ENCODE measurements around the gene ARHGDIA.

Gene ARHGDIA

DNA sequence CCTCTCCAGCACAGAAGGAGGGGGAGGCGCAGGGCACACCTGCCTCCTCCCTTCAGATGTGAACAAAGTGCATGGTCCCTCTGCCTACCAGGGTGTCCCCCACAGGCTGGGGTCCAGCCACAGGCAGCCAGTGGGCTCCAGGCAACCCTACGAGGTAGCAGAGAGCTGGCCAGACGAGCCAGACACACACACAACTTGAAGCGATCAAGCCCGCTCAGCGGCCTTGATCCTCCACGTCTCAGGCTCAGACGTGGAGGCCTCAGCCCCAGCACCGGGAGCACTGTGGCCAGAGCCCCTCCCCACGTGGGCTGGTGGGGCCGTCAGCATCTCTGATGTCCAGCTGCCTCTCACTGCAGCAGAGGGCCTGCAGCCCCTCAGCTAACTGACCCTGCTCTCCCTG lies 46.5 kb downstream of the ARHGDIA start:
- peaks cover 4% of the 10 kb centered on the region for H3K4me1 ChIP-seq (ENCODE audit: insufficient read depth, low read length)
- no peaks in the 10 kb centered on the region for H3K9me3 ChIP-seq (ENCODE audit: insufficient read depth, low read depth, low read length)
- 91% methylated on average over 11 of the region's 11 CpGs for WGBS
- no peaks in the 10 kb centered on the region for H3K36me3 ChIP-seq (ENCODE audit: insufficient read depth, low read length)
- no peak overlapping the region for H3K27ac ChIP-seq (ENCODE audit: low read depth, low read length)
- no peak overlapping the region for H3K9ac ChIP-seq (ENCODE audit: low read depth, low read length)
- H3K27me3 ChIP-seq (ENCODE audit: insufficient read depth, low read length), result no peaks in the 10 kb centered on the region
- H3K4me3 ChIP-seq (ENCODE audit: low read length), result no peak overlapping the region

DNA sequence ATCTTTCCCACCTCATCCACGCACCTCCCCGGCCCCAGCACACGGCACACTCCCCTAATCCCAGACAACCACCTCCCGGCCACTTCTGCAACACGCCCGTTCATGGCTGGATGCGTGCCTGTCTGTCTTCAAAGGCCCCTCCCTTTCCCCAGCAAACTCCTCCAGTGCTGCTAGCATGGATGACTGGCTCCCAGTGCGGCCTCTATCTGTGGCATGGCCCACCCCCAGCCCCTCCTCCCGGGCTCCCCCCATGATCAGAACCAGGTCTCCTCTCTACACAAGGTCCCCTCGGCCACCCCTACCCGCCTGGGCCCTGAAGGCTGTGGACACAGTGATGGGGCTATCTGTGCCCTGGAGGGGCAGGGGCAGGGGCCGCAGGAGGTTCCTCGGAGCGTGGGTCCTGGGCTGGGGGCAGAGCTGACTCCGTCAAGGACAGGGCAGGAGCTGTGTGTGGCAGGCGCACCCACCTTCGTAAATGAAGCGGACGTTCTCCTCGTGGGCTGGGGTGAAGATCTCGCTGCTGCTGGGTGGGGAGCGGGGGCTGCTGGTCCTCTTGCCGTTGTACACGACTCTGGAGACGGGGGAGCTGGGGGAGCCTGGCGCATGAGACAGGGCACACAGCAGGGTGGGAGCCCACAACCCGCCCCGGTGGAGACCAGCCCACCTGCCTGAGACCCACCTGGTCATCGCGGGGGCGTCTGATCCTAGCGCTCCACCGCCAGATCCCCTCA lies 47.2 kb downstream of the ARHGDIA start:
- Histone ChIP-seq H3K27me3 (ENCODE audit: insufficient read depth, low read length) (no peaks in the 10 kb centered on the region), H3K27ac (ENCODE audit: low read depth, low read length) (no peak overlapping the region), H3K9me3 (ENCODE audit: insufficient read depth, low read depth, low read length) (no peaks in the 10 kb centered on the region), H3K36me3 (ENCODE audit: insufficient read depth, low read length) (no peaks in the 10 kb centered on the region), H3K9ac (ENCODE audit: low read depth, low read length) (no peak overlapping the region), H3K4me1 (ENCODE audit: insufficient read depth, low read length) (peaks cover 6% of the 10 kb centered on the region), H3K4me3 (ENCODE audit: low read length) (no peak overlapping the region)
- WGBS, result 94% methylated on average over 33 of the region's 33 CpGs

DNA sequence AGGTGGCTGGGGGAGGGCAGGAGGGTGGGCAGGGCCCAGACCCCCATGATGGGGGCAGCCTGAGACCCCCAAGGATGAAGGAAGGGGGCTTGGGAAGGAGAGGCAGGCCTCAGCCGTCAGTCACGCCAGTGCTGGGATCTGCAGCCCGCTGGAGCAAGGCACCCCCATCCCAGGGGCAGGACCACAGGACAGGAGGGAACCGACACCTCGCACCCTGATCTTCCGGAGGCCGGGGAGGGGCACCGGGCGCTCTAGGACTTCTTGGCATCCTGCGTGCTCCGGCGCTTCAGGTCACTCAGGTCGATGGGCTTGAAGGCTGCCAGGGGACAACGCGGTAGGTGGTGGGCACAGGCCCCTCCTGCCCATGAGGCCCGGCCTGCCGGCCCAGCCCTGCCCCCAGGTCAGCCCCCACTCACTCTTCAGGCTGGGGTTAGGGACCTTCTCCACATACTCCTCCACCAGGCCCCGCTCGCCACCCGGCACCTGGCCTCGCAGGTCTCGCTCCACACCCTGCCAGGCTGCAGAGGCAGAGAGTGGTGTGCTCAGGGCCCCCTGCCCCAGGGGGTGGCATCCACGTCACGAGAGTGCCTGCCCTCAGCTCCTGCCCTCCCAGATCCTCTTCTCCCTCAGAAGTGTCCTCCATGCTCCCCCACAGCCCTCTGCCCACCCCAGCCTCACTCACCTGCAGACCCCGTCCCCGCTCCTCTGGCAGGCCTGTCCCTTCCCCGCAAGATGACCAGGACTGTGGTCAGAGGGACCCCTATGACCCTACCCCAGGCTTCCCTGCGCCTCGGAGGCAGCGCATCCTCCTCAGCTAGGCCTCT lies 47.9 kb downstream of the ARHGDIA start:
- H3K9ac ChIP-seq (ENCODE audit: low read depth, low read length), result no peak overlapping the region
- H3K4me1 ChIP-seq (ENCODE audit: insufficient read depth, low read length), result peaks cover 6% of the 10 kb centered on the region
- H3K36me3 ChIP-seq (ENCODE audit: insufficient read depth, low read length), result no peaks in the 10 kb centered on the region
- no peak overlapping the region for H3K27ac ChIP-seq (ENCODE audit: low read depth, low read length)
- WGBS, result 97% methylated on average over 30 of the region's 30 CpGs
- no peaks in the 10 kb centered on the region for H3K9me3 ChIP-seq (ENCODE audit: insufficient read depth, low read depth, low read length)
- no peak overlapping the region for H3K4me3 ChIP-seq (ENCODE audit: low read length)
- no peaks in the 10 kb centered on the region for H3K27me3 ChIP-seq (ENCODE audit: insufficient read depth, low read length)

DNA sequence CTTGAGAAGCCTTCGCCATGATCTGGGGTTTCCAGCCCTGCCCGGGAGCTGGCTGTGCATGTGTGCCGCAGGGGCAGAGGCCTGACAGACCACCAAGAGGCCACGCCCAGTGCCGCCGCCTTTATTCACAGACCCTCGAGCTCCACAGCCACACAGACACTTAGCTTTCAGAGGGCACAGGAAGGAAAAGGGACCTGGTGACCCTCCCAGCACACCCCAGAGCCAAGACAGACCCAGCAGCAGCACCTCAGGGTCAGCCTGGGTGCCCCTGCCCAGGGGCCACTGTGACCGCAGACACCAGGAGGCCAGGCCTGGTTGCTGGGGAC lies 48.9 kb downstream of the ARHGDIA start:
- Histone ChIP-seq H3K9me3 (ENCODE audit: insufficient read depth, low read depth, low read length) (no peaks in the 10 kb centered on the region), H3K9ac (ENCODE audit: low read depth, low read length) (no peak overlapping the region), H3K27ac (ENCODE audit: low read depth, low read length) (no peak overlapping the region), H3K4me3 (ENCODE audit: low read length) (no peak overlapping the region), H3K27me3 (ENCODE audit: insufficient read depth, low read length) (no peaks in the 10 kb centered on the region), H3K36me3 (ENCODE audit: insufficient read depth, low read length) (no peaks in the 10 kb centered on the region), H3K4me1 (ENCODE audit: insufficient read depth, low read length) (peaks cover 6% of the 10 kb centered on the region)
- 91% methylated on average over 8 of the region's 8 CpGs for WGBS

DNA sequence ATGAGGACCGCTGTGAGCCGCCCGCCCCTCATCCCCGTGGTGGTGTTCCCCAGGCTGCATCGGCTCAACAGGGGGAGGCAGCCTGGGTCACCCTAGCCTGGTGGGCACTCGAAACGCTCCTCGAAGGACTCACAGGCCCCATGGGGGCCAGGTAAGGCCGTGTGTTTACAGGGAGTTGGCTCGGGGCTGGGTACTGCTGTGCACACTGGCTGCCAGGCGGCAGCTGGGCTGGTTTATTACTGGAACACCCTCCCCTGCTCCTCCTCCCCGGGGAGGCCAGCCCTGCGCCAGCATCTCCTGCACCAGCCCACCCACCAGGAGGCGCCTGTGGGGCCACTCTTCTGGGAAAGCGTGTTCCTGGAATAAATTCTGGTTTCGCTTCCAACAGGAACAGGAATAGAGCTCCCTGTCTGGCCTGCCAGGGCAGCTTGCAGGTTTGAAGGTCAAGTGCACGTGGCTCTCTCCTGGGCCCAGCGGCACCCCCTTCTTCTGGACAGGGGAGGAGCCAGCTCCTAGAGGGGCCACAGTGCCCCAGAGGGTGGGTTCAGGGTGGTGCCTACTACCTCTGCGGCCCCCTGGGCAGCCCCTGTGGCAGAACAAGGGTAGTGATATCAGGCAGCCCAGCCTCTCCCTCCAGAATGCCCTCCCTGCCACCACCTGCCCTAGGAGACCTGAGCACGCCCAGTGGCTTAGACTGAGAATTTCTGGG lies 49.4 kb downstream of the ARHGDIA start:
- 86% methylated on average over 20 of the region's 20 CpGs for WGBS
- H3K36me3 ChIP-seq (ENCODE audit: insufficient read depth, low read length), result no peaks in the 10 kb centered on the region
- no peak overlapping the region for H3K27ac ChIP-seq (ENCODE audit: low read depth, low read length)
- no peak overlapping the region; the same call in 1 of the 2 replicates for H3K9ac ChIP-seq (ENCODE audit: low read depth, low read length)
- no peak overlapping the region for H3K4me3 ChIP-seq (ENCODE audit: low read length)
- no peaks in the 10 kb centered on the region for H3K9me3 ChIP-seq (ENCODE audit: insufficient read depth, low read depth, low read length)
- H3K4me1 ChIP-seq (ENCODE audit: insufficient read depth, low read length), result peaks cover 6% of the 10 kb centered on the region
- no peaks in the 10 kb centered on the region for H3K27me3 ChIP-seq (ENCODE audit: insufficient read depth, low read length)

- no peak overlapping the region; the same call in 1 of the 2 replicates for H3K9ac ChIP-seq (ENCODE audit: low read depth, low read length)
- H3K27ac ChIP-seq (ENCODE audit: low read depth, low read length), result no peak overlapping the region
- H3K9me3 ChIP-seq (ENCODE audit: insufficient read depth, low read depth, low read length), result no peaks in the 10 kb centered on the region
- WGBS, result 95% methylated on average over 8 of the region's 8 CpGs
- H3K27me3 ChIP-seq (ENCODE audit: insufficient read depth, low read length), result no peaks in the 10 kb centered on the region
- peaks cover 6% of the 10 kb centered on the region for H3K4me1 ChIP-seq (ENCODE audit: insufficient read depth, low read length)
- no peak overlapping the region for H3K4me3 ChIP-seq (ENCODE audit: low read length)
- H3K36me3 ChIP-seq (ENCODE audit: insufficient read depth, low read length), result no peaks in the 10 kb centered on the region
Measured at GRCh38 chr17:81821147-81821546, 50.0 kb downstream of the ARHGDIA start.

- Histone ChIP-seq H3K36me3 (ENCODE audit: insufficient read depth, low read length) (no peaks in the 10 kb centered on the region), H3K4me3 (ENCODE audit: low read length) (no peak overlapping the region), H3K9ac (ENCODE audit: low read depth, low read length) (no peak overlapping the region), H3K27me3 (ENCODE audit: insufficient read depth, low read length) (no peaks in the 10 kb centered on the region), H3K9me3 (ENCODE audit: insufficient read depth, low read depth, low read length) (no peaks in the 10 kb centered on the region), H3K4me1 (ENCODE audit: insufficient read depth, low read length) (peaks cover 6% of the 10 kb centered on the region), H3K27ac (ENCODE audit: low read depth, low read length) (no peak overlapping the region)
- WGBS, result 59% methylated on average over 9 of the region's 13 CpGs
Measured at GRCh38 chr17:81819708-81820107, 51.4 kb downstream of the ARHGDIA start.

DNA sequence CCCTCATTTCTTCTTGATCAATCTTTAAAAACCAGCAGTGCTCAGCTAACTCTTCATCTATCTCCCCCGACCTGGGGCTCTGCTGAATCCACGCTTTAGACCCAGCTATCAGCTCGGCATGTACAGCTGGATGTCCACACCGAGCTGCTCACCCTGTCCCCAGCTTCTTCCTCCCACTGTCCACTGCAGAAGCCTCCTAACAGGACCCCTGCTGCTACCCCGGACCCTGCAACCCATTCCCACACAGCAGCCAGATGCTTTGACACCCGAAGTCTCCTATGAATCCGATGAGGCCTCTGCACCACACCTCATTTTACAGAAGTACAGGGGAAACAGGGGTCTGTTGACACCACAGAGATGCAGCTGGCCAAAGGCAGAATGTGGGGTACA lies 53.4 kb downstream of the ARHGDIA start:
- 61% methylated on average over 7 of the region's 7 CpGs for WGBS
- Histone ChIP-seq H3K27ac (ENCODE audit: low read depth, low read length) (no peak overlapping the region), H3K9ac (ENCODE audit: low read depth, low read length) (no peak overlapping the region), H3K4me3 (ENCODE audit: low read length) (no peak overlapping the region), H3K36me3 (ENCODE audit: insufficient read depth, low read length) (no peaks in the 10 kb centered on the region), H3K4me1 (ENCODE audit: insufficient read depth, low read length) (peaks cover 6% of the 10 kb centered on the region), H3K27me3 (ENCODE audit: insufficient read depth, low read length) (no peaks in the 10 kb centered on the region), H3K9me3 (ENCODE audit: insufficient read depth, low read depth, low read length) (no peaks in the 10 kb centered on the region)
